ENCODE data around the gene VRK3.
"Not testable (repeated sequence)": the region's sequence is repeated elsewhere in the genome, so short reads cannot be mapped to it uniquely, and the experiment has no call there.

VRK3 gene, protein sequence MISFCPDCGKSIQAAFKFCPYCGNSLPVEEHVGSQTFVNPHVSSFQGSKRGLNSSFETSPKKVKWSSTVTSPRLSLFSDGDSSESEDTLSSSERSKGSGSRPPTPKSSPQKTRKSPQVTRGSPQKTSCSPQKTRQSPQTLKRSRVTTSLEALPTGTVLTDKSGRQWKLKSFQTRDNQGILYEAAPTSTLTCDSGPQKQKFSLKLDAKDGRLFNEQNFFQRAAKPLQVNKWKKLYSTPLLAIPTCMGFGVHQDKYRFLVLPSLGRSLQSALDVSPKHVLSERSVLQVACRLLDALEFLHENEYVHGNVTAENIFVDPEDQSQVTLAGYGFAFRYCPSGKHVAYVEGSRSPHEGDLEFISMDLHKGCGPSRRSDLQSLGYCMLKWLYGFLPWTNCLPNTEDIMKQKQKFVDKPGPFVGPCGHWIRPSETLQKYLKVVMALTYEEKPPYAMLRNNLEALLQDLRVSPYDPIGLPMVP

DNA sequence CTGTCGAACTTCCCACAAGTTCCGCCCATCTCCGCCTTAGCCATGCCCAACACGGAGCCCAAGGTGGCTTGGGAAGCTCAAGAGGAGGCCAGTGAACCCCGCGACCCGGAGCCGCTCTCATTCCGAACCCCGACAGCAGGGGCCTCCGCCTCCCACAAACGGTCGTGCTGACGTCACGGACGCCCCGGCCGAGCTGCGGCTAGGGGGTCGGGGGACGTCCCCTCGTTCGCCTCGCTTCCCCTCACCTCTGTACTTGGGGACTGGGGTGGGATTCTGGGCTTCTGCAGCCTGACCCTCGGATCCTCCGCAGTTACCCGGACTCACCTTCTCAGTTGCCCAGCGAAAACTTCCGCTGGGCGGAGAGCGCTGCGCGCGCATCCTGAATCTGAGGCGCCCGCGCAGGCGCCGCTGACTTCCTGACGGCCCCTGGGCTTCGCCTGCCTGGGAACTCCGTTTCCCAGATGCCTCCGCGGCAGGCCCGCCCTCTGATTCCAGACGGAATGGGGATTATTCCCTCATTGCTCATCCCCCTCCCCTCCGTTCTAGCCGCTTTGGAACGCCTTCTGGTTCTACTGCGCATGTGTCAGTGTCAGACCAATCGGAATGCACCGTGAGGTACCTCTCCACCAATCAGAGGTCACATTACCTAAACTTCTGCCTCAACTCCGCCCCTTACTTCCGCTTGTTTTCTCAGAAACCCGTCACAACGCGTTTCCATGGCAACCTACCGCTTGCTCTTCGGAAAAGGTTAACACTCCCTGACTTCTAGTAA, at the start of gene VRK3:
TSS of gene VRK3 (minus strand) at position 351 of the 772 bp plus-strand sequence. CDS start 9,210 bp downstream, outside the sequence.
- DNase-seq, result peak; percentile 100

DNA sequence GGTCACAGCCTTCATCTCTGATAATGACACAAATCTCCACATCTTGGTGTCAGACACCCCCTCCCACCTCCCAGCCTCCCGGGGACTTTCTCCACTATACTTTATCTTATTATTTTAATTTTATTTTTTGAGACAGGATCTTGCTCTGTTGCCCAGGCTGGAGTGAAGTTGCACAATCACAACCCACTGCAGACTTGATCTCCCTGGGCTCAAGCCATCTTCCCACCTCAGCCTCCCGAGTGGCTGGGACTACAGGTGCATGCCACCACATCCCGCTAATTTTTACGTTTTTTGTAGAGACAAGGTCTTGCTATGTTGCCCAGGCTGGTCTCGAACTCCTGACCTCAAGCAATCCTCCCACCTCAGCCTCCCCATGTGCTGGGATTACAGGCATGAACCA, 43.2 kb upstream of the VRK3 start:
- not testable (repeated sequence) for DNase-seq

DNA sequence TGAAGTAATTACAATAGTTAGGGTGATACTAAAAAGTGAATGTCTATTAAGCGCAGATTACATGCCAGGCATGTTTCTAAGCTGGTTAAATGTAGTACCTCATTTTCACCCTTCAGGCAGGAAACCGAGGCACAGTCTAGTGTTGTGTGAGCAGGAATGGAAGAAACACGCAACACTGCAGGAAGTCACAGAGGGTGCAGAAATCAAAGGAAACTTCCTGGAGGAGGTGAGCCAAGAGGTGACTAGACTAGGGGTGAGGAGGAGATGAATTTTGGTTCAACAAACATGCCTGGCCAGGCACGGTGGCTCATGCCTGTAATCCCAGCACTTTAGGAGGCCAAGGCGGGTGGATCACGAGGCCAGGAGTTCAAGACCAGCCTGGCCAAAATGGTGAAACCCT, 42.4 kb upstream of the VRK3 start:
- DNase-seq, result no peak

DNA sequence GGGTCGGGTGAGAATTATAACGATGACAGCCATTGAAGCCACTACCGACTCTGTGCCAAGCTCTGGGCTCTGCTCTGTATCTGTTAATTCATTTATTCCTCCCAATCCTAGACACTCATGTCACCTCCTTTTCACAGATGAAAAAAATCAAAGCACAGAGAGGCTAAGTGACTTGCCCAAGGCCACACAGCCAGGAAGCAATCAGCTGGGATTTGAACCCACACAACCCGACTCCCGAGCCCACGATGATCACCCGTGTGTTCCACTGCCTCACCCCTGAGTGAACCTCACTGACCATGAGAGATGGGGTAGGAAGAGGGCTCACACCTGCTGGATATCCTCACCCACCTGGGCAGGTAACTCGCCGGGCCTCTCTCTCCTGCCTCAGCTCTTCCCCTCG, 40.8 kb upstream of the VRK3 start:
- DNase-seq, result no peak

DNA sequence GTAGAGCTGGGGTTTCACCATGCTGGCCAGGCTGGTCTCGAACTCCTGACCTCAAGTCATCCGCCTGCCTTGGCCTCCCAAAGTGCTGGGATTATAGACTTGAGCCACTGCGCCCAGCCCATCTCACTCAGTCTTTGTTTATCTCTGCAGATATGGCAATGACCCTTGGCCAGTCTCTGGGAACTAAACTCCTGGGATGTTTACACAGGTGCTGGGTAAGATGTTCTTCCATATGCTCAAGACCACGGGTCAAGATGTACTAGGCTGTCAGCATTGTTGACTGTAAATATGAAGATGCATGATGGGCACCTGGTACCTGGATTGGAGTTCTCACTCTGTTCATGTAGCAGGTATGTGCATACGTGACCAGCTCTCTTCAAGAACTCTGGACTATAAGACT, 36.5 kb upstream of the VRK3 start:
- DNase-seq, result no peak

DNA sequence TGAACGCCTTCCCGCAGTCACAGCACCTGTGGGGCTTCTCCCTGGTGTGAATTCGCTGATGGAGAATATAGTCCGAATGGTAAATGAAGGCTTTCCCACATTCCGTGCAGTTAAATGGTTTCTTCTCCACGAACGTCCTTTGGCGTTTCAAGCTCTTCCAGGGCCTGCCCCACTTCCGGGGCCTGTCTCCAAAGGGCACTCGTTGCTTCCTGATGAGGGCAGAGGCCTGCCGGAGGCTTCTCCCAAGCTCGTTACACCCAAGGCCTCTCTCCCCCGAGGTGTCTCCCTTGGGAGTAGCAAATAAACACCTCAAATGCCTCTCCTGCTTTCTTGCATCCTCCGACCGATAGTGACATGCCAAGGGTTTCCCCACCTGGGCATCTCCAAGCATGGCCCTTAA, 34.9 kb upstream of the VRK3 start:
- DNase-seq, result no peak

DNA sequence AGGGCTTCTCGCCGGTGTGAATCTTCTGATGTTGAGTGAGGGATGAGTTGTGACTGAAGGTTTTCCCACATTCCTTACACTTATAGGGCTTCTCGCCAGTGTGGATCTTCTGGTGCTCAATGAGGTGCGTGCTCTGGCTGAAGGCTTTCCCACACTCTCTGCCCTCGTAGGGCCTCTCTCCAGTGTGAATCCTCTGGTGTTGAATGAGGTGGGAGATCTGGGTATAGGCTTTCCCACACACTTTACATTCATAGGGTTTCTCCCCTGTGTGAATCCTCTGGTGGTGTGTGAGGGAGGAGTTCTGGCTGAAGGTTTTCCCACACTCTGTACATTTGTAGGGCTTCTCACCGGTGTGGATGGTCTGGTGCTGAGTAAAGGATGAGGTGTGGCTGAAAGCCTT, 33.9 kb upstream of the VRK3 start:
- DNase-seq, result no peak

DNA sequence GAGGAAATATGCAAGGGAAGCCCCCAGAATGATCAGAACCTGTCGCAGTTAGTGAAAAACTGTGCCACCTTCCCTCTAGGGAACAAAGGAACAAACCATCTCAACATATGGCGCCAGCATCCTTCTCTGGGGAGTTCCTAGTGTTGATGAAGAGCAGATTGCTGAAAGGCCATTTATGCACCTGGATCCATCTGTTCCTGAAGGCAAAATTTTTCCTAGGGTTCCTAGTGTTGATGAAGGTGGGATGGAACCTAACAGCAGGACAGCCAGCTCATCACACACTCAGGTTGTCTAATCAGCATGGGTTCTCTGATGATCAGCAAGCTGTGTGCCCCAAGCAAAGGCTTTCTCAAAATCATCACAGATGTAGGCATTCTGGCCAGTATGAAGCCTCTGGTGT, 33.3 kb upstream of the VRK3 start:
- DNase-seq, result no peak

DNA sequence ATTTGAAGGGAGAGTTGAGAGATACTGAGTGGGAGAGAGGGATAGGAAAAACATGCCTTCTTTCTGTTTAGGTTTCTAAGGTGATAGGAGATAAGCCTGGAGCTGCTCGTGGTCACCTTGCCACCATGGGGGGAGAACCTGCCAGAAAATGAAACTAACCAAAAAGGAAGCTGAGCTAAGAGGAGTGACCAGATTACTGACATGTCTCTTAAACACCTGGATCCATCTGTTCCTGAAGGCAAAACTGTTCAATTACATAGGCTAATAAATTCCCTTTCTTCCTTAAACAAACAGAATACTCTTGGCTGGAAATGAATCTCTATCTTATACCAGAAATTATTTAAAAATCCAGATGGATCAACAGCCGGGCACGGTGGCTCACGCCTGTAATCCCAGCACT, 27.9 kb upstream of the VRK3 start:
- DNase-seq, result no peak

DNA sequence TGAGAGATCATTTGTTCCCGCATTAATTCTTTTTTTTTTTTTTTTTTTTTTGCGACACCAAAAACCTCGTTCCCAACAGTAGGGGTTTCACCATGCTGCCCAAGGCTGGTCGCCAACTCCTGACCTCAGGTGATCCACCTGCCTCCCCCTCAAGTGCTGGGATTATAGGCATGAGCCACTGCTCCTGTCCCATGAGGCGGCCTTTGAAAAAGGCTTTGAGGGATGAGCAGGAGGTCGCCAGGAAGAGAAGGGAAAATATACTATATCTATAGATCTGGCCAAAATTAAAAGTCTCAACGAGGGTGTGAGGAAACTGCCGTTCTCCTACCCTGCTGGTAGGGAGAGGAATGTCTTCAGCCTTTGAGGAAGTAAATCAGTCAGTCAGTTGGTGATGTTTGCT, 26.8 kb upstream of the VRK3 start:
- DNase-seq, result no peak

DNA sequence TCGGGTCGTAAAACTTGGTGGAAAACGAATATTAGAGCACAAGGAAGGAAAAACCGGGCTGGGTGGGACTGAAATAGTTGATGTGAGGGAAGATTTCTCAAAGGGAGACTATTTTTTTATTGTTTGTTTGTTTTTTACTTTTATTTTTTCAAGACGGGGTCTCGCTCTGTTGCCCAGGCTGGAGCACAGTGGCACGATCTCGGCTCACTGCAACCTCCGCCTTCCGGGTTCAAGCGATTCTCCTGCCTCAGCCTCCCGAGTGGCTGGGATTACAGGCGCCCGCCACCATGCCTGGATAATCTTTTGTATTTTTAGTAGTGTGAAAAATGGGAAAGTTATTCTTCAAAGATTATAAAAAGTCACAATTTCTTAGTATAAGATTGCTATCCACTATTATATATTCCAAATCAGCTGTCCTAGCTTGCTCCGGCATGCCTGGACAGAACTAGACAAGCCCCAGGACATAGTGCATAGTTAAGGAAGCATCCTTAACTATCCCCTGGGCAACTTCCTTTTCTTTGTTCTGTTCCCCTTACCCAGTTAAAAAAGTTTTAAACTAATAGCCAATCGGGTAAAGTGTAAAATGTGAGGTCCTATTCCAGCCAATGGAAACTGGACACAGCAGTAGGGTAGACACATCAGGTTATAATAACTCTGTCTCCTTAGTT, 26.2 kb upstream of the VRK3 start:
- DNase-seq, result not testable (repeated sequence)

DNA sequence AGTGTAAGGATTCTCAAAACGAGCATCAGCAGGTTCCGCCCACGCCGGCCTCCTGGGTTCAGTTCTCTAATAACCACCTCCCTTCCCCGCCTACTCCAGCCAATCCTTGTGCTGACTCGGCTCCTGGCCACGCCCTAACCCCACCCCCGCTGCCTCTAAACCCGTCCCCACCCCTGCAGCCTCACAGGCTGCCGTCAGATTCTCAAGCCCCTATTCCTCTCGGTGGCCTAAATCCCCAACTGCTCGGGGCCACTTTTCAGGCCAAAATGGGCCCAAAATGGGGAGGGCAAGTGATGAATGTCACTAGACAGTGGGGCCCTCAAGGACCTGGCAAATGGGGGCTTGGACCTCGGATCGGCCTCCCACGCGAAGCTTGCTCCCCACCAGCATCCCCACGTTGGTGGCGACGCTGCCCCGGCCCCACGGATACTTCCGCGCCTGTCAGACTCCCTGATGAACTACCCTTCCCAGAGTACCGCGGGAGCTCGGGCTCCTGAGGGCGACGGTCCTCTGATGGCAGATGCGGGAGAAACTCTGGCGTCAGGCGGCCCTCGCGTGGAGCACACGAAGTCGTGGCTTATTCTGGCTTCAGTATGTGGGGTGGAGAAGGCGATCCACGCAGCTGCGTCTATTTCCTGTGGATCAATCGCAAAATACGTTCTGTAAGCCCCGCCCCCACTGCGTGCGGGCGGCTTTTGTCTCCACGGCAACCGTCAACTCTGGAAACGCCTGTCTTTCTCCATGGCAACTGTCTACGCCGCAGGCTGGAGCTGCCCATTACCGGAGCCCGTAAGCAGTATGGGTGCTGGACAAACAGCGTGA, 25.4 kb upstream of the VRK3 start:
- peak; percentile 80 for DNase-seq

DNA sequence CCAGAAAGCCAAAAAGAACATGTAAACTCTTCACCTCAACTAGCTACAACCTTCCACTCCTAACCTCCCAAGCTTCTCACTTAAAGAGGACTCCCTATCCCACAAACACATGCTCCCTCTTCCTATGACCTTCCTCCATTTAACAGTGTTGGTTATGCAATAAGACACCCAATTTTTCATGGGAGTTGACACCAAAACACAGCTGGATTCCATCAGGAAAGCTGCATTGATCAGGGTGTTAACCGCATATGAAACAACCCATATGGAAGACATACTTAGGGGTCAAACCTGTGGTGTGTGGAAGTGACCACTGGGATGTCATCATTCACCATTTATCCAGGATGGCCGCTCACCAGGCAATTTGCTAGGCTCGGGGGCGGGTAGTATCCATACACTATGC, 22.5 kb upstream of the VRK3 start:
- DNase-seq, result no peak

DNA sequence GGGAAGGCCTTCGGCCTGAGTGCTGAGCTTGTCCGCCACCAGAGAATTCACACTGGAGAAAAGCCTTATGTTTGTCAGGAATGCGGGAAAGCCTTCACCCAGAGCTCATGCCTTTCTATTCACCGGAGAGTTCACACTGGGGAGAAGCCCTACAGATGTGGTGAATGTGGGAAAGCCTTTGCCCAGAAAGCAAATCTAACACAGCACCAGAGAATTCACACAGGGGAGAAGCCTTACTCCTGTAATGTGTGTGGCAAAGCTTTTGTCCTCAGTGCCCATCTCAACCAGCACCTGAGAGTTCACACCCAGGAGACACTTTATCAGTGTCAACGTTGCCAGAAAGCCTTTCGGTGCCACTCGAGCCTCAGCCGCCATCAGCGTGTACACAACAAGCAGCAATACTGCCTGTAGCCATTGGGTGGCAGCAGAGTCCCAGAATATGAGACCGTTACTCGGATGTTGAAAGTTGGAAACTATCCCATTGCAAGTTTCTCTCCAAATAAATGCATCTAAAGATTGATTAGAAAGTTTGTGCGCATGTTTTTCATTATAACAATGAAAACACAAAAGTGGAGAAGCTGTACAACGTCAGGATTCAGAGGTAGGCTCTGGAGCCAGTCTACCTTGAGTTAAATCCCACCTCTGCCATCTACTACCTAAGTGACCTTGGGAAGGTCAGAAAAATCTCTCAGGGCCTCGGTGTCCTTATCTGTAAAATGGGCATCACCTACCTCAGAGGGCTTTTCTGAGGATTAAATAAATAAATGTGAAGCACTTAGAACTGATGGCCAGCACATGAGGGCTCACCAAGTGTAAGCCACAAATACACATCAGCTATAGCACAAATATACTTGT, 21.7 kb upstream of the VRK3 start:
- DNase-seq, result peak; percentile 72

DNA sequence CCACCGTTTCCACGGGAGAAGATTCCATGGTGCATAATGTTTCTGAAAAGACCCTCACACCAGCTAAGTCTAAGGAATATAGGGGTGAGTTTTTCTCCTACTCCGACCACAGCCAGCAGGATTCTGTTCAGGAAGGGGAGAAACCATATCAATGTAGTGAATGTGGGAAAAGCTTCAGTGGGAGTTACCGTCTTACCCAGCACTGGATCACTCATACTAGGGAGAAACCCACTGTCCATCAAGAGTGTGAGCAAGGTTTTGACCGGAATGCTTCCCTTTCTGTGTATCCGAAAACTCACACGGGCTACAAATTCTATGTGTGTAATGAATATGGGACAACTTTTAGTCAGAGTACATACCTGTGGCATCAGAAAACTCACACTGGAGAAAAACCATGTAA, 19.8 kb upstream of the VRK3 start:
- no peak for DNase-seq

DNA sequence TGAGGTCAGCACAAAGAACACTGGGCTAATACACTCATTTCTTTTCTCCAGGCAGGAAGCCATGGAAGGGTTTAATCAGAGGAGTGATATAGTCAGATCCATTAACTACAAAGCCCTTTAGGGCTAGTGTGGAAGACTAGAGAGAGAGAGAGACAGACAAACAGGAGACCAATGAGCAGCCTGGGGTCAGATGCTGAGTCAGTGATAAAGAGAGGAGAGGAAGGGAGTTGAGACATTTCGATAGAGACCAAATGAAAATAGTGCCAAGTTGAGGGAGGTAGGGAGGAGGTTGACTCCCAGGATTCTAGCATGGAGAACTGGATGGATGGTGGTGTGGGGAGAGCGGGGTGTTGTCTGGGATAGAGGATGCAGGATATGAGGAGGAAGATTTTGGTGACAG, 18.8 kb upstream of the VRK3 start:
- DNase-seq, result no peak

DNA sequence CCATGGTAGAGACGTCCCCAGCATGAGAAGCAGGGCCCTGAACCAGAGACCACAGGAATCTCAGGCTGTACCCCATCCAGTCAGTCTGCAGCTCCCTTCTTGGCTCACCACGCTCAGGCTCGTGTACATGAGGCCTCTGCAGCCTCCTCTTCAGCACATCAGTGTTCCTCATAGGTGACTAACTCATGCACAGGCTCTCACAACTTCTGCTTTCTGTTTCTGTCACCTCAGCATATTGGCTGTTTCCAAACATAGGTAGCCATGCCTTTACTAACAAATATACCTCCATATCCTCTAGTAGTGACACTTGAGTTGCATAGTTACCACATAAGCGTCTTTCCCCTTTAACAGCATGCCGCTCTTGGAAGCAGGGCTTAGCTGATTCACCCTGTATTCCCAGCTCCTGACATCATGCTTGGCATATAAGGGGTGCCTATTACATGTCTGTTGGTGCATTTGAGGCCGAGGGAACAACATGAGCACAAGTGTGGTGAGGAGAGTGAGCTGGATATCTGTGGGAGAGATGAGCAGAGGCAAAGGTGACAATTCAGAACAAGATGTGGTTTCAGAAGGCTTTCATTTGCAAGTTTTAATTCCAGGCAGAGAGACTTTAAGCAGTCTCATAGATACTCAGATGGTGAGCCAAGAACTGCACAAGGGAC, 17.3 kb upstream of the VRK3 start:
- no peak for DNase-seq

DNA sequence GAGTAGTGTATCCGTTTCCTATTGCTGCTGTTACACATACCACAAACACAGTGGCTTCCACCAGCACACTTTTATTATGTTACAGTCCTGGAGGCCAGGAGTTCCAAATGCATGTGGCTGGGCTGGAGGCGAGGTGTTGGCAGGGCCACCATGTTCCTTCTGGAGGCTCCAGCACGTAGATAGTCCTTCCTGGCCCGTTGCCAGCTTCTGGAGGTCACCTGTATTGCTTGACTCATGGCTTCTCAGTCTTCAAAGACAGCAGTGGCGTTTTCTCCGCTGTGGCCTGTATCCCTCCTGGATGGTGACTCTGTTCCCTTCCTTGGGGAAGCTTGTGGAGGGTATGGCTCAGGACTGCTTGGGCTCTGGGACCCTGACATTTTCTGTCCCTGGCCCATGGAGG, 15.8 kb upstream of the VRK3 start:
- DNase-seq, result no peak

DNA sequence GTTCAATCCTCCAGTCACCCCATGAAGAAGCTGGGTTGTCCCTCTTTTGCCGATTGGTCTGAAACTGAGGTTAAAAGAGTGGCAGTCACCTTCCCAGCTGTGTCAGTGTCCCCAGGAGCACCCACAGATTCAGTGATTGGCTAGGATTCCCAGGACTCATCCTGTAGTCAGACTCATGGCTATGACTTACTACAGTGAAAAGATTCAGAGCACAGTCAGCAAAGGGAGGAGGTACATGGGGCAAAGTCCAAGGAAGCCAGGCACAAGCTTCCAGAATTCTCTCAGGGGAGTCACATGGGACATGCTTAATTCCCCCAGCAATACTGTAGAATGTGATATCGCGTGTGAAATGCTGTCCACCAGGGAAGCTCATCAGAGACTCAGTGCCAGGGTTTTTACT, 14.8 kb upstream of the VRK3 start:
- DNase-seq, result no peak

DNA sequence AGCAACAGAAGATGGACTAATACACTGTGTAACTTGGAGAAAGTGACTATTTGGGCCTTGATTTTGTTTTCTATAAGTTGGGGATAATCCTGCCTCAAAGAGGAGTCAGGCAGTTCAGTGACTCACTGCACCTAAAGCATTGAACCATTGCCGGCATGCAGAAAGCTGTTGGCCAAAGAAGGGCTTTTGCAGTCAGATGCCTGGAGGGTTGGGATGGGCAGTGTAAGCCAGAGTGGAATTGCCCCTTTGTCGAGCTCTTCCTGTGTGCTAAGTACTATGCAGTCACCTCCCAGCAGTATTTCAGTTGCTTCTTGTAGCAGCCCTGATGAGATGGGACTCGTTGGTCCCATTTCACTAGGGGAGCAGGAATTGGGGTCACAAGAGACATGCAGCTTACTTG, 11.7 kb upstream of the VRK3 start:
- DNase-seq, result no peak

DNA sequence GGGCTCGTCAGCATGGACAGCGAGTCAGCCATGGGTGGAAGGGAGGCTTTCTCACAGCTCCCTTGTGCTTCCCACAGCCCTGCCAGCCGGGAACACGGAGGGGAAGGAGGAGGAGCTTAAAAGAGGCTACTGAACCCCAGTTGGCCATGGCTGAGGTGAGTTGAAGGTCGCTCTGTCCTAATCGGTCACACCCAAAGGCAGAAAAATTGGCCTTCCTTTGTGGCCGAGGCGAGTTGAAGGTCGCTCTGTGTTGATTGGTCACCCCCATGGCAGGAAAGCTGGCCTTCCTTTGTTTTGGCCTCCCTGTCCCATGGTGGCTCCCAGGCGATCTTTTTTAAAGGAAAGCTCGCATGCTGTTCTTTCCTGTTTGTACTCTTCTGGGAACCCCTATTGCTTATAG, 5.8 kb upstream of the VRK3 start:
- DNase-seq, result no peak

Measured in midbrain (tissue), 1 donor.